Panc1 (cell line): ENCODE results near the gene HOXA5. TPM values are rescaled to one million over a fixed set of nuclear protein-coding genes. Genes with fewer than 3 reads are reported as not detected.

Source experiments
- ATAC-seq: fragments of 200-7000 bp; cut with Tn5 transposase; 2 replicates; pipeline ENCODE4 v1.9.1; 2020; ENCODE audit warnings: mild to moderate bottlenecking, moderate library complexity
- BruUV-seq: library from RNA; stranded (reverse); fragments of 400-500 nt; replicated peaks from 2 replicates; lab custom pipeline; 2021; lab: Mats Ljungman, UMichigan
- CTCF ChIA-PET: fragments of 300-600 bp; sonication (Branson Sonifier 250); formaldehyde crosslinking; loops from one replicate; lab custom pipeline; 2022; ENCODE audit warnings: antibody characterized with exemption; lab: Charles Lee
- POLR2A ChIA-PET: fragments of 300-600 bp; sonication (Branson Sonifier 250); formaldehyde crosslinking; loops from one replicate; lab custom pipeline; 2022; ENCODE audit warnings: antibody characterized with exemption; lab: Charles Lee
- DNase-seq: peaks from one replicate; pipeline ENCODE4 v3.0.0-alpha.2; 2010; ENCODE audit warnings: low read depth, low spot score
- H3K27ac ChIP-seq: 2 replicates; pipeline ENCODE4 v1.5.1; 2011; ENCODE audit warnings: mild to moderate bottlenecking, low read length, inconsistent platforms
- H3K27me3 ChIP-seq: fragments of 200-500 bp; sonication (Bioruptor generic); 2 replicates; pipeline ENCODE4 v1.6.0; 2014; ENCODE audit warnings: low read length, inconsistent platforms; ENCODE audit not compliant: control insufficient read depth, insufficient read depth
- H3K36me3 ChIP-seq: fragments of 200-500 bp; sonication (Bioruptor generic); 2 replicates; pipeline ENCODE4 v1.5.1; 2014; ENCODE audit warnings: inconsistent platforms, mild to moderate bottlenecking, low read length, moderate library complexity; ENCODE audit not compliant: control insufficient read depth, insufficient read depth
- H3K4me1 ChIP-seq: 2 replicates; pipeline ENCODE4 v1.5.1; 2011; ENCODE audit warnings: inconsistent platforms, mild to moderate bottlenecking, low read length, moderate library complexity; ENCODE audit not compliant: control insufficient read depth, insufficient read depth
- H3K4me3 ChIP-seq, 2 experiments: 2 replicates each; pipeline ENCODE4 v1.5.1; 2011 to 2012; ENCODE audit warnings: low read depth in 2 of 2, low read length in 2 of 2, mild to moderate bottlenecking in 2 of 2, inconsistent platforms in 1 of 2, moderate library complexity in 1 of 2
- H3K9me3 ChIP-seq: fragments of 200-500 bp; sonication (Bioruptor generic); 2 replicates; pipeline ENCODE4 v1.5.1; 2014; ENCODE audit warnings: low read depth, mild to moderate bottlenecking, inconsistent platforms, low read length, moderate library complexity; ENCODE audit not compliant: control insufficient read depth, insufficient read depth
- POLR2AphosphoS5 ChIP-seq: IDR thresholded peaks from 2 replicates; pipeline ENCODE4 v1.6.1; 2012; ENCODE audit warnings: mild to moderate bottlenecking, low read depth, low read length, moderate library complexity
- SIN3A ChIP-seq: IDR thresholded peaks from 2 replicates; pipeline ENCODE4 v1.6.1; 2012; ENCODE audit warnings: low read depth, mild to moderate bottlenecking, low read length, moderate library complexity, borderline replicate concordance; ENCODE audit not compliant: insufficient read depth
- TCF7L2 ChIP-seq: IDR thresholded peaks from 2 replicates; pipeline ENCODE4 v1.6.1; 2011; ENCODE audit warnings: mild to moderate bottlenecking, low read depth, low read length, inconsistent platforms
- in situ Hi-C: cut with HindIII; loops from 2 replicates; pipeline ENCODE4 v1.10.0; 2016; ENCODE audit warnings: low sequenced_read_pairs, low pct_unique_long_range_greater_than_20kb
- intact Hi-C: fragments of 100-400 bp; cut with micrococcal nuclease; formaldehyde crosslinking; loops from one replicate; pipeline ENCODE4 v1.10.0; 2022; ENCODE audit not compliant: unreplicated experiment
- total RNA-seq: library from RNA; stranded (reverse); gene quantifications from one replicate; pipeline ENCODE4 v1.2.1, GENCODE V29; 2021; ENCODE audit not compliant: unreplicated experiment
- TF ChIP-seq, protein P1 (sequence below), 2 experiments: IDR thresholded peaks; 2 replicates each; pipeline ENCODE4 v1.6.1; 2011 to 2012; ENCODE audit warnings: low read depth in 2 of 2, control low read depth in 1 of 2, low read length in 1 of 2, mild to moderate bottlenecking in 1 of 2, moderate library complexity in 1 of 2; ENCODE audit not compliant: insufficient read depth in 1 of 2
- TF ChIP-seq, protein P2 (sequence below): fragments of 450-650 bp; IDR thresholded peaks from 2 replicates; pipeline ENCODE4 v1.5.1; 2017; ENCODE audit warnings: mild to moderate bottlenecking

Gene HOXA5
- total RNA-seq, 1 experiment from 2014 or later, result 3.9 TPM

DNA sequence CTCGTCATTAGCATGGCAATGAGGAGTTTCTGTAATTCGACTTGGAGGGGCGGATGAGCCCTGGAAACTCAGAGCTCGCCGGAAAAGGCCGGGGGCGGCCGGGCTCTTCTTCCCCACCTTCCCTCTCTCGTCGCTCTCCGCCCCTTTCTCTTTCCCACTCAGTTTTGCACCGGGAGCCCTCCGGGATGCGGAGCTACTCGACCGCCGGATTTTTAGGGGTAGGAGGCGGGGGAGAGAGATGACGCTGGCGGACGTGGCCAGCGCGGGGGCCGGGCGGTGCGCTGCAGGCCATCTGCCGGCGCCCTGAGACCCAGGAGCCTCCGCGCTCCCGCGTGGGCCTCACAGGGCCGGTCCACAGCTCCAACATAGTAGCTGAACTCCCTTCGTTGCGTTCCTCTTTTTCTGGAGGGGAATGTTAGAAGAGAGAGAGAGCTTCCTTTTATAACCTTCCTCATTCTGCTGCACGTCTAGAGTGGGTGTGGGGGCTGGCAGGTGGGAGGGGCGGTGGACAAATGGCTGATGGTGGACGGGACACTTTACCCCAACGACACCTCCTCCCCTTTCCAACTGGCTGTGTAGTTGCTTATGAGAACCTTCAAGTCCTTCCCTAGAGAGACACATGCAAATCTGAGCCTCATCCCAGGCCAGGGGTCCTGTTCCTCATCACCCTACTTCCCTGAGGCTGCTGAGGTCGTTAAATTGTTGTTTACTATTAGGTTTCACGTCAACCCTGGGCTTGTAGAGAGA, 46.5 kb downstream of the HOXA5 start:
- BruUV-seq, result no TSS peak
- peak overlapping the region; percentile 99 for H3K27ac ChIP-seq
- H3K9me3 ChIP-seq, result no peaks in the 10 kb centered on the region
- peak; percentile 33 for ATAC-seq
- TF ChIP-seq POLR2AphosphoS5 (peak; percentile 54), SIN3A (peak; percentile 56), TCF7L2 (no peak; the same call in 1 of the 2 replicates)
- TF ChIP-seq, protein P1, sequence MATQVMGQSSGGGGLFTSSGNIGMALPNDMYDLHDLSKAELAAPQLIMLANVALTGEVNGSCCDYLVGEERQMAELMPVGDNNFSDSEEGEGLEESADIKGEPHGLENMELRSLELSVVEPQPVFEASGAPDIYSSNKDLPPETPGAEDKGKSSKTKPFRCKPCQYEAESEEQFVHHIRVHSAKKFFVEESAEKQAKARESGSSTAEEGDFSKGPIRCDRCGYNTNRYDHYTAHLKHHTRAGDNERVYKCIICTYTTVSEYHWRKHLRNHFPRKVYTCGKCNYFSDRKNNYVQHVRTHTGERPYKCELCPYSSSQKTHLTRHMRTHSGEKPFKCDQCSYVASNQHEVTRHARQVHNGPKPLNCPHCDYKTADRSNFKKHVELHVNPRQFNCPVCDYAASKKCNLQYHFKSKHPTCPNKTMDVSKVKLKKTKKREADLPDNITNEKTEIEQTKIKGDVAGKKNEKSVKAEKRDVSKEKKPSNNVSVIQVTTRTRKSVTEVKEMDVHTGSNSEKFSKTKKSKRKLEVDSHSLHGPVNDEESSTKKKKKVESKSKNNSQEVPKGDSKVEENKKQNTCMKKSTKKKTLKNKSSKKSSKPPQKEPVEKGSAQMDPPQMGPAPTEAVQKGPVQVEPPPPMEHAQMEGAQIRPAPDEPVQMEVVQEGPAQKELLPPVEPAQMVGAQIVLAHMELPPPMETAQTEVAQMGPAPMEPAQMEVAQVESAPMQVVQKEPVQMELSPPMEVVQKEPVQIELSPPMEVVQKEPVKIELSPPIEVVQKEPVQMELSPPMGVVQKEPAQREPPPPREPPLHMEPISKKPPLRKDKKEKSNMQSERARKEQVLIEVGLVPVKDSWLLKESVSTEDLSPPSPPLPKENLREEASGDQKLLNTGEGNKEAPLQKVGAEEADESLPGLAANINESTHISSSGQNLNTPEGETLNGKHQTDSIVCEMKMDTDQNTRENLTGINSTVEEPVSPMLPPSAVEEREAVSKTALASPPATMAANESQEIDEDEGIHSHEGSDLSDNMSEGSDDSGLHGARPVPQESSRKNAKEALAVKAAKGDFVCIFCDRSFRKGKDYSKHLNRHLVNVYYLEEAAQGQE (IDR thresholded peaks at IDR 0.05; ENCODE audit: insufficient read depth in 1 of 2, low read depth in 2 of 2, low read length in 1 of 2), result peak in 1 of 2 experiments; percentile 13; a peak in 1 of 4 replicates
- ChIA-PET CTCF (interaction anchor here (0.5 to 1.1 kb wide), 3 partner anchors 60 to 240 kb away, joined by 3 to 6 read pairs (median 3); no protein-coding TSS in a partner anchor), POLR2A (interaction anchor here (0.6 to 4.0 kb wide), 5 partner anchors 14 to 239 kb away, joined by 3 to 21 read pairs (median 8); no protein-coding TSS in a partner anchor)
- no peaks in the 10 kb centered on the region for H3K27me3 ChIP-seq
- intact Hi-C loops, result loop anchor here (2.0 to 10.0 kb wide), 2 partner anchors 62 to 232 kb away; partner anchors contain the start of gene SKAP2
- H3K4me3 ChIP-seq, result peak overlapping the region; percentile 85 to 93
- peaks cover 9% of the 10 kb centered on the region; the same call in 1 of the 2 replicates for H3K36me3 ChIP-seq
- in situ Hi-C loops, result no loop called here
- no peak for DNase-seq
- H3K4me1 ChIP-seq, result peaks cover 58% of the 10 kb centered on the region

DNA sequence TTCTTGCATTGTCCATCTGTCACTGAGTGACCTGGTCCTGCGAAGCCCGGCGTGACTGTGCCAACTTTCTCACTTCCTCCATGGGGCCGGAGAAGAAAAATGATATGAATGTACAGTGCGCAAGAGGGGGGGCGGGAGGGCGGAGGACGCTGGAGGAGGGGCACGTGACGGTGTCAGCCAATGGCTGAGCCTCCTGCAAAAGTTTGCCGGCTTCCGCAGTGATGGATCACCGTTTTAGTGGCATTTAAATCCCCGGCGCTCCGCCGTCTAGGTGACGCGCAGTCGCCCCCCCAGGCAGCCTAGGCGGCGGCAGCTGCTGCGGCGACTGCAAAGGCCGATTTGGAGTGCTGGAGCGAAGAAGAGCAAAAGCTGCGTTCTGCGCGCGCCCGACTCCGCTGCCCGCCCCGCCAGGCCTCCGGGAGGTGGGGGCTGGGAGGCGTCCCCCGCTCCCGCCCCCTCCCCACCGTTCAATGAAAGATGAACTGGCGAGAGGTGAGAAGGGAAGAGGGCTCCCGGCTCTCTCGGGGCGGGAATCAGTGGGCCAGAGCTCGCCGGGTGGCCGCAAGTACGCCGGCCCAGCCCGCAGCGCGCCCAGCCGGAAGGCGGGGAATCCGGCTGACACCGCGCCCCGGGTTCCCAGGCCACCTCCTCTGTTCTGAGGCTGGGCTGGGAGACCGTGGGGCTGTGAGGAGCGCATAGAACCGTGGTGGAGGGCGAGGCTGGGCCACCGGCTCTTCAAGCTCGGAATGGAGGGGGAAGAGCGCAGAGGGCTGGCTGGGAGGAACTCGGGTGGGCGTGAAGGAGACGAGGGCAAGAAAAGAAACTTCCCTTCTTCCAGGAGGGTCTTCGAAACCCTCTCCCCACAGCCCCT, 47.3 kb downstream of the HOXA5 start, which contains the start of gene HOXA1:
HOXA1 (minus strand) TSS at position 104 of the 871 bp plus-strand sequence; CDS start at position 16, 88 bp downstream.
- no TSS peak for BruUV-seq
- H3K36me3 ChIP-seq, result peaks cover 9% of the 10 kb centered on the region; the same call in 1 of the 2 replicates
- no peaks in the 10 kb centered on the region for H3K27me3 ChIP-seq
- peaks cover 60% of the 10 kb centered on the region for H3K4me1 ChIP-seq
- ATAC-seq (peak; percentile 84), DNase-seq (no peak)
- POLR2A ChIA-PET, result interaction anchor here (0.6 to 4.0 kb wide), 4 partner anchors 15 to 239 kb away, joined by 3 to 21 read pairs (median 10); no protein-coding TSS in a partner anchor
- CTCF ChIA-PET, result interaction anchor here (0.5 to 1.1 kb wide), 3 partner anchors 59 to 239 kb away, joined by 3 to 6 read pairs (median 3); no protein-coding TSS in a partner anchor
- peak within 1 kb of the TSS; percentile 99 for H3K27ac ChIP-seq
- in situ Hi-C loops, result no loop called here
- intact Hi-C loops, result loop anchor here (2.0 to 10.0 kb wide), 2 partner anchors 61 to 231 kb away; partner anchors contain the start of gene SKAP2
- peak within 1 kb of the TSS; percentile 85 to 93 for H3K4me3 ChIP-seq
- H3K9me3 ChIP-seq, result no peaks in the 10 kb centered on the region
- TF ChIP-seq, protein P1 (IDR thresholded peaks at IDR 0.05; ENCODE audit: insufficient read depth in 1 of 2, low read depth in 2 of 2, low read length in 1 of 2), result no peak
- peak; percentile 97 for TF ChIP-seq SIN3A
- TF ChIP-seq TCF7L2, result peak; percentile 69
- TF ChIP-seq, protein P2, sequence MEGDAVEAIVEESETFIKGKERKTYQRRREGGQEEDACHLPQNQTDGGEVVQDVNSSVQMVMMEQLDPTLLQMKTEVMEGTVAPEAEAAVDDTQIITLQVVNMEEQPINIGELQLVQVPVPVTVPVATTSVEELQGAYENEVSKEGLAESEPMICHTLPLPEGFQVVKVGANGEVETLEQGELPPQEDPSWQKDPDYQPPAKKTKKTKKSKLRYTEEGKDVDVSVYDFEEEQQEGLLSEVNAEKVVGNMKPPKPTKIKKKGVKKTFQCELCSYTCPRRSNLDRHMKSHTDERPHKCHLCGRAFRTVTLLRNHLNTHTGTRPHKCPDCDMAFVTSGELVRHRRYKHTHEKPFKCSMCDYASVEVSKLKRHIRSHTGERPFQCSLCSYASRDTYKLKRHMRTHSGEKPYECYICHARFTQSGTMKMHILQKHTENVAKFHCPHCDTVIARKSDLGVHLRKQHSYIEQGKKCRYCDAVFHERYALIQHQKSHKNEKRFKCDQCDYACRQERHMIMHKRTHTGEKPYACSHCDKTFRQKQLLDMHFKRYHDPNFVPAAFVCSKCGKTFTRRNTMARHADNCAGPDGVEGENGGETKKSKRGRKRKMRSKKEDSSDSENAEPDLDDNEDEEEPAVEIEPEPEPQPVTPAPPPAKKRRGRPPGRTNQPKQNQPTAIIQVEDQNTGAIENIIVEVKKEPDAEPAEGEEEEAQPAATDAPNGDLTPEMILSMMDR, result no peak; the same call in 1 of the 2 replicates
- peak; percentile 71 for TF ChIP-seq POLR2AphosphoS5
